HL-60/S4 treated with retinoic acid at 250 ng/mL for 4 days and 3 days (cell line): ENCODE data around the gene MRPL58.
"Not testable (repeated sequence)": the region's sequence is repeated elsewhere in the genome, so short reads cannot be mapped to it uniquely, and the experiment has no call there.

Source experiments
- in situ Hi-C: fragments of 300-500 bp; cut with MboI; formaldehyde crosslinking; loops from 2 replicates; pipeline ENCODE4 v1.7.0; 2022; ENCODE audit warnings: low sequenced_read_pairs

Gene MRPL58

GRCh38 chr17:75012096-75012345 lies 449 bp upstream of the MRPL58 start:
- in situ Hi-C loops: no loop called here

- in situ Hi-C loops: no loop called here
These were observed 656 bp downstream of the MRPL58 start for GRCh38 chr17:75013092-75013559.

- in situ Hi-C loops: no loop called here
These were observed 6.7 kb downstream of the MRPL58 start for GRCh38 chr17:75019146-75019545.

GRCh38 chr17:75019710-75020109 lies 7.2 kb downstream of the MRPL58 start:
- in situ Hi-C loops: no loop called here

DNA sequence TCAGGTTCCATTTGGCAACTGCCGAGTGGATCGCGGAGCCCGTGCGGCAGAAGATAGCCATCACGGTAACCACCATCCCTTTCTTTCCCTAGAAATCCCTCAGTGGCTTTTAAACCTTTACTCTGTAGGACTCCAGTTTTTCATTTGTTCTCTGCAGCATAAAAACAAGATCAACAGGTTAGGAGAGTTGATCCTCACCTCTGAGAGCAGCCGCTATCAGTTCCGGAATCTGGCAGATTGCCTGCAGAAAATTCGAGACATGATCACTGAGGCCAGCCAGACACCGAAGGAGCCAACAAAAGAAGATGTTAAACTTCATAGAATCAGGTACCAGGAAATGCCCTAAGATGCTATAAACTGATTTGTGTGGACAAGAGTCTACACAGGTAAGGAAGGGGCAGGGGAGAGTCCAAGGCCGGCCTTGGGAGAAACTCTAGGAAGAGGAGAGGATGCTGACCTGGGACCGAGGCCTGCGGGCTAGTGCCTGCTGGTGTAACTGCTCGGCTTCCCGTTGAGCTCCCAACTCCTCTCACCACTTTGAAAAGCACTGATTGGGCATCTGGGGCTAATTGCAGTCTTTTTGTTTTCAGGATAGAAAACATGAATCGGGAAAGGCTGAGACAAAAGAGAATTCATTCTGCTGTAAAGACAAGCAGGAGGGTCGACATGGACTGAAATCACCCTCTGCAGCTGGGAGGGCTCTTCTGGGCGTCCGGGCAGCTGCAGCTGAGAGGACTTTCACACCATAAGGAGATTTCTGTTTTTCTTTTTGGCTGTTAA lies 8.1 kb downstream of the MRPL58 start:
- in situ Hi-C loops: no loop called here

- in situ Hi-C loops: no loop called here
These were observed 12.4 kb downstream of the MRPL58 start for GRCh38 chr17:75024686-75025397.

GRCh38 chr17:75025398-75025734 lies 12.9 kb downstream of the MRPL58 start:
- in situ Hi-C loops: not testable (repeated sequence)

DNA sequence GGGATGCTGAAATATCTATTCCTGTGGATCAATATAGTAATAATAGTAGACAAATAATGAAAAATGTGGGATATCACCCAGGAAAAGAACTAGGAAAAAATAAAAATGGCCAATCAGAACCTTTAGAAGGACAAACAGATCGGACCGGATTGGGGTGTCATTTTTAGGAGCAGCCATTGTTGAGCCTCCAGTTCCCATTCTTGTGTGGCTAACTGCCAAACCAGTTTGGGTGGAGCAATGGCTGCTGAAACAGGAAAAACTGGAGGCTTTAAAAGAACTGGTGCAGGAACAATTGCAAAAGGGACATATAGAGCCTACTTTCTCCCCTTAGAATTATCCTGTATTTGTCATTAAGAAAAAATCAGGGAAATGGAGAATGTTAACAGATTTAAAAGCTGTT lies 14.2 kb downstream of the MRPL58 start:
- in situ Hi-C loops: not testable (repeated sequence)

- in situ Hi-C loops: no loop called here
These were observed 17.7 kb downstream of the MRPL58 start for GRCh38 chr17:75030161-75030560.

- in situ Hi-C loops: no loop called here
These were observed 19.7 kb downstream of the MRPL58 start for GRCh38 chr17:75031972-75032719.

DNA sequence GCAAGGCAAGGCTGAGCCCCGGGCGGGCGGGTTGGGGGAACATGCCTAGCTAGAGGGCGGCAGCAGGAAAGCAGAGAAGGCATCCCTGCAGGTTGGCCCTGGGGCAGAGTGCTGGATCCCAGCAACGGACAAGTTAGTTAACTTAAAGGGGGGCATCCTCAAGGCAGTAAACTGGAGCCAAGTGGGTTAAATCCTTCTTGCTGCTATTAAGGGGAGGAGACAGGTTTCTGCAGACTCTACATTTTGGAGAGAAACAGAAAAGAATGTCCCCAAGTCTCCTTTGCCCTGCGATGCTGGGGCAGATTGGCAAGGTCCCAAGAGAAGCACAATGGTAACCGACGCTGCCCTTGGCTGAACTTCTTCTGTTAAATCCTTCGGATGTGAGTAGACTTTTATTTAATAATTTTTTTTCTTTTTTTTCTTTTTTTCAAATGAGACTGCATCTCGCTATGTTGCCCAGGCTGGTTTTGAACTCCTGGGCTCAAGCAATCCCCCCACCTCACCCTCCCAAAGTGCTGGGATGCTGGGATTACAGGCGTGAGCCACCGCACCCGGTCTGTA lies 20.3 kb downstream of the MRPL58 start:
- in situ Hi-C loops: no loop called here

DNA sequence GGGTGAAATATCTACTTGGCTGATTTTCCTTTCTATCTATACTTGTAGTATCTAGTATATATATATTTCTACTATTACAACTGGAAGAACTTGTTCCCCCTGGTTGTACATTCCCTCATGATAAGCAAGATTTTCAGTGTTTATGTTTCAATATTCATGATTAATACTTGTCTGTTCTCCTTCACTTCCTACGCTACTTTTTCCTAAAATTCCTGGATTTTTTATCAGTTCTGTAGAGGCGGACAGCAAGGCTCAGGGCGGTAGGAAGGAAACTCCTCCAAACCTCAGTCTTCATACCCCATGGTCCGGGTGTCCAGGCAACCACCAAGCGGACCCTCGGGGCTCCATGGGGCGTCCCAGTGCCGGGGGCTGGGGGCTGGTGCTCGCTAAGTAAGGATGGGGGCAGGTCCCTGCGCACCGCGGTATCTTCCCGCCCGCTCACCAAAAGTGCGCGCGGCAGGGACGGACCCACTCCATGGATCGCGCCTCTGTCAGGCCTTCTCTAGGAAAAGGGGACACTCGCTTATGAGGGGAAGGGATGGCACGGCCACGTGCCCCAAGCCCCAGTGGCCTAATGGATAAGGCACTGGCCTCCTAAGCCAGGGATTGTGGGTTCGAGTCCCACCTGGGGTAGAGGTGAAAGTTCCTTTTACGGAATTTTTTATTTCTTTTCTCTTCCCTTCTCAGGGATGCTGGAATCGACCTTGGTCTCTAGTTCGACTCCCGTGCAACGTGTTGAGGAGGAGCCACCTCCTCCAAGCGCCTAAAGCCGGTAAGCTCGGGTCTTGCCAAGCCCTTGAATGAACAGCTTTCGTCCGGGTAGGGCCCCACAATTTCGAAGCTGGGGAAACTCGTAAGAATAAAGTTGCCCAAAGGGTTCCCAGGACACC lies 21.1 kb downstream of the MRPL58 start:
- in situ Hi-C loops: no loop called here

DNA sequence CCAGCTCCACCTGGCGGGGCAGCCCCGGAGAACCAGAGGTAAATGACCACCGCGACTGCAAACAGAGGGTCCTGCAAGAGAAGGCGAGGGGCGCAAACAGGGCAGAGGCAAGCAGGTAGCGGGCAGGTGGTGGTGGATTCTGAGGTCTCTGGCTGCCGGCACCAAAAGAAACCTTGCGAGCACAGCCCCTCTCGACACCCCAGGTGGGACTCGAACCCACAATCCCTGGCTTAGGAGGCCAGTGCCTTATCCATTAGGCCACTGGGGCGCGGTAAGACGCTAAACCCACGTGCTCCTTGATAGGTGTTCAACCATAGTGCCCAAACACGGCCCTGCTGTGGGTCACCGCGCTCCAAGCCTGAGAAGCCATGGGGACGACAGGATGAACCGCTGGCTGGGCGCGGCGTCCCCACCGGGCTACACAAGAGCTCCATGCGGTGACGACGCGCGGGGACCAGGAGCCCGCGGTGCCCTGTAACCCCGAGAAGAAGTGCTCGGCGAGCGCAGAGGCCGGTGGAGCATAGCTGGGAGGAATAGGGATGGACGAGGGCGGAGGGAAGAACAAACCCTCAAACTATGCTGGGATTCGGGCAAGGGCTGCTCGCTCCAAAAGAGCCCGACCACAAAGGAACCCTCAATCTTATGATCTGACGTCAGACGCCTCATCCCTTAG lies 21.9 kb downstream of the MRPL58 start:
- in situ Hi-C loops: no loop called here

- in situ Hi-C loops: no loop called here
These were observed 24.3 kb downstream of the MRPL58 start for GRCh38 chr17:75036643-75037268.

GRCh38 chr17:75039238-75039637 lies 26.8 kb downstream of the MRPL58 start:
- in situ Hi-C loops: no loop called here

- in situ Hi-C loops: no loop called here
These were observed 29.3 kb downstream of the MRPL58 start for GRCh38 chr17:75041656-75042280.

DNA sequence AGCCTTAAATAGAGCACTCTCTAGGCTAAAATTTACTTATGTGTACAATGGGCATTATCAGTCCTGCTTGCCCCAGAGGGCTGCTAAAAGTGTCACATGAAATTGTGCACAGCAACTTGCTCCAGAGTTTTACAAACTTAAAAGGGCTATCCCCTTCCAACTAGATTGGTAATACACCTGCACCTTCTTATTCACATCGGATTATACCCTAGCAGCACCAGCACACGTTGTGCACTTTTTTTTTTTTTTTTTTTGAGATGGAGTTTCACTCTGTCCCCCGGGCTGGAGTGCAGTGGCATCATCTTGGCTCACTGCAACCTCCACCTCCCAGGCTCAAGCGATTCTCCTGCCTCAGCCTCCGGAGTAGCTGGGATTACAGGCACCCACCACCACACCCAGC lies 31.3 kb downstream of the MRPL58 start:
- in situ Hi-C loops: not testable (repeated sequence)

GRCh38 chr17:75044716-75045115 lies 32.2 kb downstream of the MRPL58 start:
- in situ Hi-C loops: no loop called here

GRCh38 chr17:75045946-75046406 lies 33.5 kb downstream of the MRPL58 start:
- in situ Hi-C loops: not testable (repeated sequence)
